Fibroblast of lung (primary cell): ENCODE data around the gene TRIM23.

Experiments used
- CTCF ChIP-seq, 2 donors: IDR thresholded peaks in 1 of 2; conservative IDR thresholded peaks in 1 of 2; 1 replicate in 1 of 2; 2 replicates in 1 of 2; pipeline ENCODE4 v1.5.1; 2011 to 2012; ENCODE audit warnings: low read length in 2 of 2, control low read depth in 1 of 2, inconsistent platforms in 1 of 2, low read depth in 1 of 2, mild to moderate bottlenecking in 1 of 2
- EZH2 ChIP-seq: IDR thresholded peaks from 2 replicates; pipeline ENCODE4 v1.5.1; 2012; ENCODE audit warnings: low read length, control low read depth, mild to moderate bottlenecking; ENCODE audit errors: missing control alignments

GRCh38 chr5:65539827-65540226 is 84.3 kb downstream of the TRIM23 start:
- TF ChIP-seq CTCF (conservative IDR thresholded peaks at IDR 0.05 in 1 of 2, IDR thresholded peaks at IDR 0.05 in 1 of 2; ENCODE audit: low read depth in 1 of 2, low read length in 2 of 2) (no peak), EZH2 (no peak)
